ENCODE measurements around the gene POLDIP2. TPM values are rescaled to one million over a fixed set of nuclear protein-coding genes. Genes with fewer than 3 reads are reported as not detected.

The POLDIP2 gene
- total RNA-seq, 1 donor from 2014 or later = 57.2 TPM

DNA sequence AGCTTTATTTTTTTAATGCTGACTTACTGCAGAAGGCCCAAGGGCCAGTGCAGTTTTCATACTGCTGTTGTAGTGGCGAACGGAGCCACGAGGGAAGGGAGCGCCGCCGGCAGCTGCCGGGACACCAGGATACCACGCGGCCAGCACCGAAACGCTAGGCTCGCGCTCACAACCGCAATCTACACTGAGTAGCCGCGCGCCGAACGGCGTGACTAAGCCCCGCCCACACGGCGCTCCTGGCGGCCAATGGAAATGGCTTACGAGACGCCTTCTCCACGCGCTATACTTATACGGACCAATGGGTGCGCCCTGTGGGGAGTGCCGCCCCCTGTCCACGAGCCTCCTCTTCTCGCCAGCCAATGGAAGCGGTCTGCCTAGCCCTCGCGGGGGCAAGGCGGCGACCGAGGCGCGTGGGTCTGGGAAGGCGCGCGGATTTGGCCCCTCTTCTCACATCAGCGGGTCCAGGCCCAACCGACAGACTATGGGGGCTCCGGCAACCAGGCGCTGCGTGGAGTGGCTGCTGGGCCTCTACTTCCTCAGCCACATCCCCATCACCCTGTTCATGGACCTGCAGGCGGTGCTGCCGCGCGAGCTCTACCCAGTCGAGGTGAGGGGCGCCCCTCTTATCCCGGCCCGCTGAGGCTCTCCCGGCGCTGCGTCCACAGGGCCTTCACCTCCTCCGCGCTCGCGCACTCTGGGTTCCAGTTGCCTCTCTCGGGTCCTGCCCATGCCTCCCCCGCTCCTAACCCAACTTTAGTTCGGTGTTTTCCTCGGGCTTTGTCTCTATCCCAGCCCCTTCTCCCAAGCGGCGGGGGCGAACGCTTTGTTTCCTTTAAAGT, 38.3 kb downstream of the POLDIP2 start, which contains the start of gene TMEM97:
TSS of gene TMEM97 (plus strand) at position 442 of the 839 bp plus-strand sequence. CDS start at position 482, 40 bp downstream.
- Mint-ChIP-seq H3K27ac (ENCODE audit: unreplicated experiment) (peak within 1 kb of the TSS; percentile 78), H3K4me1 (ENCODE audit: unreplicated experiment) (peaks cover 39% of the 10 kb centered on the region), H3K9me3 (ENCODE audit: unreplicated experiment) (peaks cover 6% of the 10 kb centered on the region), H3K27me3 (ENCODE audit: unreplicated experiment) (peaks cover 11% of the 10 kb centered on the region), H3K36me3 (ENCODE audit: low read depth, unreplicated experiment) (no peaks in the 10 kb centered on the region), H3K4me3 (ENCODE audit: unreplicated experiment) (peak within 1 kb of the TSS; percentile 96)
- TF ChIP-seq, protein P1, sequence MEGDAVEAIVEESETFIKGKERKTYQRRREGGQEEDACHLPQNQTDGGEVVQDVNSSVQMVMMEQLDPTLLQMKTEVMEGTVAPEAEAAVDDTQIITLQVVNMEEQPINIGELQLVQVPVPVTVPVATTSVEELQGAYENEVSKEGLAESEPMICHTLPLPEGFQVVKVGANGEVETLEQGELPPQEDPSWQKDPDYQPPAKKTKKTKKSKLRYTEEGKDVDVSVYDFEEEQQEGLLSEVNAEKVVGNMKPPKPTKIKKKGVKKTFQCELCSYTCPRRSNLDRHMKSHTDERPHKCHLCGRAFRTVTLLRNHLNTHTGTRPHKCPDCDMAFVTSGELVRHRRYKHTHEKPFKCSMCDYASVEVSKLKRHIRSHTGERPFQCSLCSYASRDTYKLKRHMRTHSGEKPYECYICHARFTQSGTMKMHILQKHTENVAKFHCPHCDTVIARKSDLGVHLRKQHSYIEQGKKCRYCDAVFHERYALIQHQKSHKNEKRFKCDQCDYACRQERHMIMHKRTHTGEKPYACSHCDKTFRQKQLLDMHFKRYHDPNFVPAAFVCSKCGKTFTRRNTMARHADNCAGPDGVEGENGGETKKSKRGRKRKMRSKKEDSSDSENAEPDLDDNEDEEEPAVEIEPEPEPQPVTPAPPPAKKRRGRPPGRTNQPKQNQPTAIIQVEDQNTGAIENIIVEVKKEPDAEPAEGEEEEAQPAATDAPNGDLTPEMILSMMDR (IDR thresholded peaks at IDR 0.05; ENCODE audit: unreplicated experiment) = no peak
- peak; percentile 94 for DNase-seq (ENCODE audit: low spot score)

DNA sequence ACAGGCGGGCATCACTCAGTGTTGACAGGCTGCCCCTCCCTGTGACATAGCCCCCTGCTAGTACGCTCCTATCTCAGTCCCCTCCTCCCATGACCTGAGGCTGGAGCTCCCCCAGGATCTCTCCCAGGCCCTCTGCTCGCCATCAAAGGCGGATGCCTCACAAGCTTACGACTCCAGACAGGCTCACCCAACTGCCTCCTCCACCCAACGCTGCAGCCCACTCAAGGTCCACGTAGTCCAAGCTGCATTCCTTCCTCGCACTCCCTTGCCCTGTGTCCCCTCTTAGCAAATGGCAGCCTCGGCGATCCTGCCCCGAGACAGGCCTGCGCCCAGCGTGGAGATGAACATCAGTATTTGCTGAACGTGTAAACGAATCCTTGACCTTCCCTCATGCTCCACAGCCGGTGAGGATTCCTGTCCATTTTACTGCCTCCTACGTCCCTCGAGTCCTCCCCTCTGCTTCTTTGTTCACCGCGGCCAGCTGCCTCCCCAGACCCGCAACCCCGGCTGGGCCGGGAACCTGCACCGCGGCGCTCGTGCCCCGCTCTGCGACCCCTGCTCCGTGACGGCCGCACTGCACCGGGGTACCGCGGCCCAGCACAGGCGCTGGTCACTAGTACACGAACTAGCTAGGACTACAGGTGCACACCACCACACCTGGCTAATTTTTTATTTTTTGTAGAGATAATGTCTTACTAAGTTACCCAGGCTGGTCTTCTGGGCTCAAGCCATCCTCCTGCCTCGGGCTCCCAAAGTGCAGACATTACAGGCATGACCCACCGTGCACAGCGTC, 39.2 kb downstream of the POLDIP2 start:
- Mint-ChIP-seq H3K36me3 (ENCODE audit: low read depth, unreplicated experiment) (no peaks in the 10 kb centered on the region), H3K27ac (ENCODE audit: unreplicated experiment) (peak overlapping the region; percentile 55), H3K27me3 (ENCODE audit: unreplicated experiment) (peaks cover 11% of the 10 kb centered on the region), H3K4me3 (ENCODE audit: unreplicated experiment) (peak overlapping the region; percentile 96), H3K9me3 (ENCODE audit: unreplicated experiment) (peaks cover 6% of the 10 kb centered on the region), H3K4me1 (ENCODE audit: unreplicated experiment) (peaks cover 39% of the 10 kb centered on the region)
- DNase-seq (ENCODE audit: low spot score) = peak; percentile 31
- TF ChIP-seq, protein P1 (IDR thresholded peaks at IDR 0.05; ENCODE audit: unreplicated experiment) = no peak

- Mint-ChIP-seq H3K27ac (ENCODE audit: unreplicated experiment) (peak overlapping the region; percentile 22), H3K9me3 (ENCODE audit: unreplicated experiment) (peaks cover 6% of the 10 kb centered on the region), H3K36me3 (ENCODE audit: low read depth, unreplicated experiment) (no peaks in the 10 kb centered on the region), H3K27me3 (ENCODE audit: unreplicated experiment) (peaks cover 11% of the 10 kb centered on the region), H3K4me3 (ENCODE audit: unreplicated experiment) (peak overlapping the region; percentile 96), H3K4me1 (ENCODE audit: unreplicated experiment) (peaks cover 39% of the 10 kb centered on the region)
- no peak for DNase-seq (ENCODE audit: low spot score)
- TF ChIP-seq, protein P1 (IDR thresholded peaks at IDR 0.05; ENCODE audit: unreplicated experiment) = no peak
These were observed 40.0 kb downstream of the POLDIP2 start for GRCh38 chr17:28317099-28317965.

DNA sequence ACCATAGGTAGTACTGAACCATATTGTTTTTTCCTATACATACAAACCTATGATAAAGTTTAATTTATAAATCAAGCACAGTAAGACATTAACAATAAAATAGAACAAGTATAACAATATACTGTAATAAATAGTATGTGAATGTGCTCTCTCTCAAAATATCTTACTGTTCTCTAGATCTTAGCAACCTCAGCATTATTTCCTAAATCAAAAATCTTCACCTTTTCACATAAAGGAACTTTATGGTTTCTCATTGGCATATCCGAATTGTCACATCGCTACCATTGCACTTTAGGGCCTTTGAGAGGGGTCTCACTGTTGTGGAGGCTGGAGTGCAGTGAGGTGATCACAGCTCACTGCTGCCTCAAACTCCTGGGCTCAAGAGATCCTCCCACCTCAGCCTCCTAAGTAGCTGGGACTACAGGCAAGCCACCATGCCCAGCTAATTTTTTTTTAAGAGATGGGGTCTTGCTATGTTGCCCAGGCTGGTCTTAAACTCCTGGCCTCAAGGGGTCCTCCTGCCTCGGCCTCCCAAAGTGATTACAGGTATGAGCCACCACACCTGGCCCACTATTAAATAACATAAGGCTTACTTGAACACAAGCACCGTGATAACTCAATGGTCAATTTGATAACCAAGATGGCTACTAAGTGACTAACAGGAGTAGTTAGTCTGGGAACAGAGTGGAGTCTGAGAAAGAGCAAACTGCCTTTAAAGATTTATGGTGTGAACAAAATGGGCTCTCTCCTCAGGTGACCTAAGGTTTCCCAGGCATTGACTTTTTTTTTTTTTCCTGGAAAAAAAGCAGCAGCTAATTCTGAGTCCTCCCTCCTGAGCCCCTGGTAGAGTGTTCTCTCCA, 41.3 kb downstream of the POLDIP2 start:
- H3K27me3 Mint-ChIP-seq (ENCODE audit: unreplicated experiment) = peaks cover 9% of the 10 kb centered on the region
- TF ChIP-seq, protein P1 (IDR thresholded peaks at IDR 0.05; ENCODE audit: unreplicated experiment) = no peak
- H3K4me1 Mint-ChIP-seq (ENCODE audit: unreplicated experiment) = peaks cover 31% of the 10 kb centered on the region
- no peaks in the 10 kb centered on the region for H3K36me3 Mint-ChIP-seq (ENCODE audit: low read depth, unreplicated experiment)
- no peak overlapping the region for H3K4me3 Mint-ChIP-seq (ENCODE audit: unreplicated experiment)
- no peak overlapping the region for H3K27ac Mint-ChIP-seq (ENCODE audit: unreplicated experiment)
- DNase-seq (ENCODE audit: low spot score) = no peak
- peaks cover 6% of the 10 kb centered on the region for H3K9me3 Mint-ChIP-seq (ENCODE audit: unreplicated experiment)

Data from endothelial cell (in vitro differentiated cells).